ENCODE results near the gene BAIAP2. TPM values are rescaled to one million over a fixed set of nuclear protein-coding genes. Genes with fewer than 3 reads are reported as not detected.

Gene BAIAP2
- total RNA-seq, 3 donors from 2014 or later: 21.0 to 47.0 (median 37.6) TPM

DNA sequence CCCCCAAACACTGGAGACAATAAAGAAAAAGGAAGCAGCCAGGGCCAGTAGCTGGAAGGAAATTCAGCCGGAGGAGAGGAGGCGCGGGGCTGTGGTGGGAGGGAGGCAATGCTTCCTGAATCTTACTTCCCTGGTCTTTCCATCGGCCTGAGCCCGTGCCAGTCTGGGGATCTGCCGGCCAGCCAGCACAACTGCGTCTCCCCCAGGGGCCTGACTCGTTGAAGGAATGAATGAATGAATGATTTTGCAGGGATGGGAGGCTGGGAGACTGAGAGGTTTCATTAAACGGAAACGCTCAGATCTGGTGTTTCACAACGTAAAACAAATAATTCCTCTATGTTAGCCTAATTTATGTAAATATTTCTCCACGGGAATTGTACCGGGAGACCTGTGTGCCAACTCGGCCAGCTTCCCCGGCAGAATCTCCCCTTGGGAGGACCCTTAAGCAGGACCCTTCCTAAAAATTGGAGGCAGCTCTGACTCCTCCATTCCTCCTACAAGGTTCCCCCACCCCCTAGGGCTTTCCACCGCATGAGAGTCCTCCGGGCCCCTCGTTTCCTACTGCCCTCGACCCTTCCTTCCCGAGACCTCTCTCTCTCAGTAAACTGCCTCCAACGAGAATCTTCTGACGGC lies 1.3 kb upstream of the BAIAP2 start:
- no peaks in the 10 kb centered on the region for H3K27me3 ChIP-seq
- intact Hi-C loops (cut with DNase I; ENCODE audit: low total_unique reads): no loop called here
- DNase-seq (ENCODE audit: low spot score in 2 of 2): no peak
- H3K27ac ChIP-seq: no peak overlapping the region
- H3K4me3 ChIP-seq: peak overlapping the region; percentile 59 to 74 (median 68)
- H3K36me3 ChIP-seq: no peaks in the 10 kb centered on the region
- peaks cover 4 to 15% of the 10 kb centered on the region in 2 donors for H3K4me1 ChIP-seq
- TF ChIP-seq POLR2AphosphoS5 (IDR thresholded peaks at IDR 0.05) (no peak), POLR2A (IDR thresholded peaks at IDR 0.05) (no peak)
- TF ChIP-seq, protein P1, sequence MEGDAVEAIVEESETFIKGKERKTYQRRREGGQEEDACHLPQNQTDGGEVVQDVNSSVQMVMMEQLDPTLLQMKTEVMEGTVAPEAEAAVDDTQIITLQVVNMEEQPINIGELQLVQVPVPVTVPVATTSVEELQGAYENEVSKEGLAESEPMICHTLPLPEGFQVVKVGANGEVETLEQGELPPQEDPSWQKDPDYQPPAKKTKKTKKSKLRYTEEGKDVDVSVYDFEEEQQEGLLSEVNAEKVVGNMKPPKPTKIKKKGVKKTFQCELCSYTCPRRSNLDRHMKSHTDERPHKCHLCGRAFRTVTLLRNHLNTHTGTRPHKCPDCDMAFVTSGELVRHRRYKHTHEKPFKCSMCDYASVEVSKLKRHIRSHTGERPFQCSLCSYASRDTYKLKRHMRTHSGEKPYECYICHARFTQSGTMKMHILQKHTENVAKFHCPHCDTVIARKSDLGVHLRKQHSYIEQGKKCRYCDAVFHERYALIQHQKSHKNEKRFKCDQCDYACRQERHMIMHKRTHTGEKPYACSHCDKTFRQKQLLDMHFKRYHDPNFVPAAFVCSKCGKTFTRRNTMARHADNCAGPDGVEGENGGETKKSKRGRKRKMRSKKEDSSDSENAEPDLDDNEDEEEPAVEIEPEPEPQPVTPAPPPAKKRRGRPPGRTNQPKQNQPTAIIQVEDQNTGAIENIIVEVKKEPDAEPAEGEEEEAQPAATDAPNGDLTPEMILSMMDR (IDR thresholded peaks at IDR 0.05): no peak
- no peaks in the 10 kb centered on the region for H3K9me3 ChIP-seq

DNA sequence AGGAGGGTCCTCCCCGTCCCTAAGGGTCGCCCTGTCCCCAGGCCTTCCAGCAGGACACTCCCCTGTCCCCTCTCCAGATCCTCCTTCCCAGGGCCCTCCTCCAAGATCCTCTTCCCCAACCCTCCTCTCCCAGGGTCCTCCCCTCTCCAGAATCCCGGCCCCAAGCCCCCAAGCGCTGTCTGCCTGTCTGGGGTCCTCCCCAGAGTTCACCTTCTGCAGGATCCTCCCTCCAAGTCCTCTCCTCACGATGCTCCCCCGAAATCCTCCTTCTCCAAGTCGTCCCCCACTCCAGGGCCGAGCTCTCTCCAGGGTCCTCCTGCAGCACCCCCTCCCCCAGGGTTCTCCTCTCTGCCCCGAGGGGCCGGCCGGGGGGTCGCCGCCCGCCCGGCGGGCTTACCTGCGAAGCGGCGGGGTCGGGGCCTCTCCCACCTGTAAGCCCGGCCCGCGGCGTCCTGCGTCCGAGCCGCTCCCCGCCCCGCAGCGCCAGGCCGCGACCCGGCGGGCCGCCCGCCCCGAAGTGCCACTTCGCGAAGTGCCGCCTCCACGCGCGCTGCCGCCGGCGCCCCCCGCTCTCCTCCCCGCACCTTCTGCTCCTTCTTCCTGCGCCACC lies 678 bp upstream of the BAIAP2 start:
- TF ChIP-seq, protein P1 (IDR thresholded peaks at IDR 0.05): no peak
- no peak for TF ChIP-seq POLR2AphosphoS5 (IDR thresholded peaks at IDR 0.05)
- no peak for TF ChIP-seq POLR2A (IDR thresholded peaks at IDR 0.05)
- H3K4me3 ChIP-seq: peak overlapping the region; percentile 59 to 74 (median 68)
- peak overlapping the region; percentile 22 to 88 for H3K27ac ChIP-seq
- no peaks in the 10 kb centered on the region for H3K27me3 ChIP-seq
- H3K9me3 ChIP-seq: no peaks in the 10 kb centered on the region
- no peak for DNase-seq (ENCODE audit: low spot score in 2 of 2)
- H3K36me3 ChIP-seq: no peaks in the 10 kb centered on the region
- peaks cover 4 to 20% of the 10 kb centered on the region in 2 donors for H3K4me1 ChIP-seq
- intact Hi-C loops (cut with DNase I; ENCODE audit: low total_unique reads): no loop called here

DNA sequence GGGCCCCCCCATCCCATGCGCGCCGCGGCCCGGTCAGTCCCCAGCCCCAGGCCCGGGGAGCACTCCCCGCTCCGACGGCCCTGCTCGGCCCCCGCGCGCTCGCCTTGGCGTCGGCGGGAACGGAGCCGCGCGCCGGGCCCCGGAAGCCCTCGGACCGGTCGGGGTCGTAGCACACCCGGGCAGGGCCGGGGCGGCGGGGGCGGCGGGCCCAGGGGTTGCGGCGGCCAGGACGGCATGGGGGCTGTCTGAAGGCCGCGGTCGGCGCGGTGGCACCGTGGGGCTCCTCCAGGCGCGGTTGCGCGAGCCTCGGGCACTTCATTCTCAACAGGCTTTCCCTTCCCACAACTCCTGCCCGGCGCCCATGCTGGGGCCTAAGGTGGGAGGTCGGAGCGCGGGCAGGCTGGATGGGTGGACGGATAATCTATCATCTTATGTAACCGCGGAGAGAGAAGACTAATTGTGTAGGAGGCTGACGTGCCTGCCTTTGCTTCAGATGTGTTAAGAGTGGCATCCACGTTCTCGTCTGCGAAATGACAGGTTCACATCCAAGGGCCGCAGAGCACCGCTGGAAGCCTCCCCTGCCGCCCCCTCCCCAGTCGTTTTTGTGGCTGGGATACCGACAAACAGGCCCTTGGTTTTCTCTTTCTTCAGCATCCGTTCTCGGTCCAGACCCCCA lies 708 bp downstream of the BAIAP2 start:
- no peaks in the 10 kb centered on the region for H3K27me3 ChIP-seq
- intact Hi-C loops (cut with DNase I; ENCODE audit: low total_unique reads): no loop called here
- H3K27ac ChIP-seq: peak overlapping the region; percentile 80 to 88
- no peaks in the 10 kb centered on the region for H3K36me3 ChIP-seq
- DNase-seq (ENCODE audit: low spot score in 2 of 2): no peak
- H3K4me3 ChIP-seq: peak overlapping the region; percentile 59 to 74 (median 68)
- H3K4me1 ChIP-seq: peaks cover 12 to 34% of the 10 kb centered on the region in 2 donors
- no peak for TF ChIP-seq POLR2A (IDR thresholded peaks at IDR 0.05)
- TF ChIP-seq, protein P1 (IDR thresholded peaks at IDR 0.05): no peak
- no peak for TF ChIP-seq POLR2AphosphoS5 (IDR thresholded peaks at IDR 0.05)
- H3K9me3 ChIP-seq: no peaks in the 10 kb centered on the region

DNA sequence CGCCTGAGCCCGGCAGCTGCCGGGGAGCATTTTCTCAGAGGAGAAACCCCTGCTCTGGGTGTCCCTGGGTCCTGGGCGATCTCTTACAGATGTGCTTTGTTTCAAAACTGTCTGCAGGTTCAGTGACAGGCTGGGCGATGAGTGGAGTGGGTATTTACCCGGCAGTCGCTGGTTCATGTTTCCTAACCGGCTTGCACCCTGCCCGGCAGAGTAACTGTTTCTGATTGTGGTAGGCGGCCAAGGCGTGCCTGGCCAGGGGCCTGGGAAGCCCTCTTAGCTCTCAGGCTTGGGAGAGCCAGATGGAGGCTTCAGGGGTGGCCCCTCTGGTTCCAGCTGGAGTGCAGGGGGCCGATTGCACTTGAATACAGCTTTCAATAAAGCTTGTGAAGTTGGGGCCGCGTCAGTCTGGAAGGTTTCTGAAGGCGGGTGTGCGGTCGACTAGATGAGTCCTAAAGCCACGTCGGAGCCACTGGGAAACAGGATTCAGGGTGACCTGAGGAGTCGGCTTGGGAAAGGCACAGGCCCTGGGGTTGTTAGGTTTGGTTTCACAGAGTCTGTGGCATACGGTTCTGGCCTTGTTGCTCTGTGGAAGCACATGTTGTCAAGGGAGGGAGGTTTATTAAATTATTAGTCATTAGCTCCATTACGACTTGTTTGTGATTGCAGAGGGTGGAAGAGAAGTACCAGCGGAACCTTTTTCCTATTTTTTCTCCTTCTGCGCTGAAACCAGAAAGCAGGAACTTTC lies 1.4 kb downstream of the BAIAP2 start:
- peaks cover 12 to 40% of the 10 kb centered on the region in 2 donors for H3K4me1 ChIP-seq
- H3K27me3 ChIP-seq: no peaks in the 10 kb centered on the region
- DNase-seq (ENCODE audit: low spot score in 2 of 2): no peak
- peak overlapping the region; percentile 59 to 74 (median 68) for H3K4me3 ChIP-seq
- intact Hi-C loops (cut with DNase I; ENCODE audit: low total_unique reads): no loop called here
- H3K27ac ChIP-seq: peak overlapping the region; percentile 80 to 88
- H3K9me3 ChIP-seq: no peaks in the 10 kb centered on the region
- no peaks in the 10 kb centered on the region for H3K36me3 ChIP-seq
- TF ChIP-seq, protein P1 (IDR thresholded peaks at IDR 0.05): no peak
- TF ChIP-seq POLR2AphosphoS5 (IDR thresholded peaks at IDR 0.05) (no peak), POLR2A (IDR thresholded peaks at IDR 0.05) (no peak)

Data from breast epithelium (tissue), 4 donors.